Breast epithelium (tissue), 4 donors: ENCODE measurements around the gene WT1. TPM values are rescaled to one million over a fixed set of nuclear protein-coding genes. Genes with fewer than 3 reads are reported as not detected.

Experiments
- DNase-seq, 2 donors: peaks; one replicate each; pipeline ENCODE4 v3.0.0-alpha.2; 2019; ENCODE audit warnings: low spot score in 2 of 2
- H3K27ac ChIP-seq, 2 donors: fragments of 200-600 bp; sonication (generic) in 1 of 2; one replicate each; pipeline ENCODE4 v1.5.1; 2016 to 2019; ENCODE audit warnings: mild to moderate bottlenecking in 1 of 2
- H3K27me3 ChIP-seq, 2 donors: fragments of 200-600 bp; sonication (generic) in 1 of 2; one replicate each; pipeline versions ENCODE4 v1.5.1 to v1.6.0; 2017 to 2019; ENCODE audit warnings: control low read depth in 1 of 2, mild to moderate bottlenecking in 1 of 2
- H3K36me3 ChIP-seq: fragments of 200-600 bp; one replicate; pipeline ENCODE4 v1.5.1; 2019
- H3K4me1 ChIP-seq, 2 donors: fragments of 200-600 bp; sonication (generic); one replicate each; pipeline ENCODE4 v1.5.1; 2016 to 2019; ENCODE audit warnings: control low read depth in 1 of 2
- H3K4me3 ChIP-seq, 3 donors: fragments of 200-600 bp; sonication (generic); 1 replicate in 2 of 3; 2 replicates in 1 of 3; pipeline ENCODE4 v1.5.1; 2016 to 2019; ENCODE audit warnings: mild to moderate bottlenecking in 3 of 3, moderate library complexity in 2 of 3
- H3K9me3 ChIP-seq, 2 donors: fragments of 200-600 bp; sonication (generic) in 1 of 2; one replicate each; pipeline ENCODE4 v1.5.1; 2016 to 2019; ENCODE audit warnings: control low read depth in 1 of 2
- CTCF ChIP-seq, 3 donors: fragments of 450-650 bp; IDR thresholded peaks; one replicate each; pipeline ENCODE4 v1.5.1; 2016 to 2017; ENCODE audit warnings: antibody characterized with exemption in 3 of 3, mild to moderate bottlenecking in 3 of 3, moderate library complexity in 3 of 3
- POLR2A ChIP-seq: fragments of 450-650 bp; IDR thresholded peaks from one replicate; pipeline ENCODE4 v1.6.1; 2016; ENCODE audit warnings: antibody characterized with exemption, mild to moderate bottlenecking, moderate library complexity
- POLR2AphosphoS5 ChIP-seq, 3 donors: sonication (generic); formaldehyde crosslinking; IDR thresholded peaks; one replicate each; pipeline ENCODE4 v1.6.1; 2017; ENCODE audit warnings: antibody characterized with exemption in 3 of 3
- intact Hi-C: fragments of 100-400 bp; cut with DNase I; formaldehyde crosslinking; loops from one replicate; pipeline ENCODE4 v1.15.1; 2023; ENCODE audit warnings: low total_unique reads
- total RNA-seq, 3 donors: library from RNA; depleted of rRNA; stranded (reverse); fragments of >200 nt; gene quantifications; one replicate each; pipeline ENCODE4 v1.1.0, GENCODE V29; 2016

The WT1 gene
- total RNA-seq, 3 donors from 2014 or later, result 0.66 to 11.6 TPM; not detected in 1

- Histone ChIP-seq H3K9me3 (no peaks in the 10 kb centered on the region), H3K27me3 (peaks cover 0 to 8% of the 10 kb centered on the region in 2 donors), H3K4me3 (no peak overlapping the region), H3K4me1 (no peaks in the 10 kb centered on the region), H3K36me3 (no peaks in the 10 kb centered on the region), H3K27ac (no peak overlapping the region)
- no peak for TF ChIP-seq POLR2A
- no peak for TF ChIP-seq POLR2AphosphoS5 (IDR thresholded peaks at IDR 0.05)
- TF ChIP-seq CTCF (IDR thresholded peaks at IDR 0.05), result no peak
- intact Hi-C loops, result no loop called here
- DNase-seq, result no peak
These were observed 29.7 kb downstream of the WT1 start for GRCh38 chr11:32405592-32405991.

- intact Hi-C loops, result no loop called here
- no peak for DNase-seq
- no peaks in the 10 kb centered on the region for H3K36me3 ChIP-seq
- TF ChIP-seq POLR2A (no peak), CTCF (IDR thresholded peaks at IDR 0.05) (no peak), POLR2AphosphoS5 (IDR thresholded peaks at IDR 0.05) (no peak)
- H3K4me3 ChIP-seq, result no peak overlapping the region
- H3K27ac ChIP-seq, result no peak overlapping the region
- peaks cover 0 to 8% of the 10 kb centered on the region in 2 donors for H3K27me3 ChIP-seq
- no peaks in the 10 kb centered on the region for H3K9me3 ChIP-seq
- no peaks in the 10 kb centered on the region for H3K4me1 ChIP-seq
These were observed 32.5 kb downstream of the WT1 start for GRCh38 chr11:32402836-32403235.

GRCh38 chr11:32400670-32401369, 34.5 kb downstream of the WT1 start:
- Histone ChIP-seq H3K4me1 (no peaks in the 10 kb centered on the region), H3K27ac (no peak overlapping the region), H3K27me3 (peaks cover 0 to 7% of the 10 kb centered on the region in 2 donors), H3K4me3 (no peak overlapping the region), H3K9me3 (no peaks in the 10 kb centered on the region), H3K36me3 (no peaks in the 10 kb centered on the region)
- TF ChIP-seq POLR2AphosphoS5 (IDR thresholded peaks at IDR 0.05), result no peak
- no peak for TF ChIP-seq CTCF (IDR thresholded peaks at IDR 0.05)
- no peak for TF ChIP-seq POLR2A
- intact Hi-C loops, result no loop called here
- no peak for DNase-seq

- intact Hi-C loops, result no loop called here
- no peak for DNase-seq
- Histone ChIP-seq H3K4me3 (no peak overlapping the region), H3K27ac (no peak overlapping the region), H3K4me1 (no peaks in the 10 kb centered on the region), H3K9me3 (no peaks in the 10 kb centered on the region), H3K36me3 (no peaks in the 10 kb centered on the region), H3K27me3 (peaks cover 0 to 4% of the 10 kb centered on the region in 2 donors)
- no peak for TF ChIP-seq POLR2A
- TF ChIP-seq CTCF (IDR thresholded peaks at IDR 0.05), result no peak
- TF ChIP-seq POLR2AphosphoS5 (IDR thresholded peaks at IDR 0.05), result no peak
These were observed 35.1 kb downstream of the WT1 start for GRCh38 chr11:32400196-32400595.

- no peaks in the 10 kb centered on the region for H3K27me3 ChIP-seq
- H3K36me3 ChIP-seq, result no peaks in the 10 kb centered on the region
- TF ChIP-seq POLR2A (no peak), POLR2AphosphoS5 (IDR thresholded peaks at IDR 0.05) (no peak), CTCF (IDR thresholded peaks at IDR 0.05) (no peak)
- no peaks in the 10 kb centered on the region for H3K9me3 ChIP-seq
- H3K4me1 ChIP-seq, result no peaks in the 10 kb centered on the region
- no peak for DNase-seq
- intact Hi-C loops, result no loop called here
- no peak overlapping the region for H3K27ac ChIP-seq
- H3K4me3 ChIP-seq, result no peak overlapping the region
These were observed 38.3 kb downstream of the WT1 start for GRCh38 chr11:32396991-32397390.
